Measurements from ENCODE around the gene SLC25A33.
A peak's percentile ranks its signal among the peaks of the same experiment; 100 is the strongest.
"Not testable (repeated sequence)": the region's sequence is repeated elsewhere in the genome, so short reads cannot be mapped to it uniquely, and the experiment has no call there.

Gene SLC25A33

GRCh38 chr1:9602794-9603167 lies 63.5 kb downstream of the SLC25A33 start:
- DNase-seq: no peak

DNA sequence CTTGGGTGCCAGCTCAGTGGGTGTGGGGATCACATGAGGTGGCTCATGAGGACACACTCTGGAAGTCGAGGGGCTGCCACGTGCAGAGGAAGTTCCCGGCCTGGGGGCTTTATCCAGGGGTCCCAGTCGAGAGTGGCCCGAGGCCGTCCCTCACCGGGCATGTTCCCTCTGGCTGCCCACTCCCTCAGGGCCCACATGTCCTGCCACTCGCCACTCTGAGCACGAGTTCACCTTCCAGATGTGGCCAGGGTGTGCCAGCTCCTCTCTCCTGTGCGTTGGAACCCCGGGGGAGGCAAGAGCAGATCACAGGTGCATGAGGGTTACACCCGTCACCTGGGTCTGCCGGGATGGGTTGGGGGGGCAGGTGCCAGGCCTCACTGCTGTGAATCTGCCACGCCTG lies 64.0 kb downstream of the SLC25A33 start:
- DNase-seq: no peak

GRCh38 chr1:9603766-9604753 lies 64.8 kb downstream of the SLC25A33 start:
- no peak for DNase-seq

DNA sequence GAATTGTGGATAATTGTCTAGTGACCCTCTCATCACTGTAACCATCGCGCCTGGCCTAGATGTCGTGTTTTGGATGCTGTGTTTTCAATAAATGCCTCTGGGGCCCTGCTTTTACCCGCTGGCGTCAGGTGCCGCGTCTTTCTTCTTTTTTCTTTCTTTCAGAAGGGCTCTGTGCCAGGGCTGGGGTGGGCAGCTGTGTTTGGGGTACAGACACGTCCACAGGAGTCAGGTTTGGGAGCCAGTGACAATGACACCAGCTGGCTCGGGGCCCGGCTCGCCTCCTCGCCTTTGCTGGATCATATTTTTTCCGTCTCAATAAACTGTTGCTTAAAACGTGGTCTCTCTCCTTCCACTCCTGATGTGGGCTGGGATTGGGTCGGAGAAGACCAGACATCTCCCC lies 65.6 kb downstream of the SLC25A33 start:
- DNase-seq: no peak

- no peak for DNase-seq
Observed at GRCh38 chr1:9605946-9606455, 66.7 kb downstream of the SLC25A33 start.

GRCh38 chr1:9606458-9606857 lies 67.2 kb downstream of the SLC25A33 start:
- DNase-seq: no peak

GRCh38 chr1:9606948-9607347 lies 67.7 kb downstream of the SLC25A33 start:
- DNase-seq: no peak

- no peak for DNase-seq
Observed at GRCh38 chr1:9607352-9607751, 68.1 kb downstream of the SLC25A33 start.

- no peak for DNase-seq
Observed at GRCh38 chr1:9609998-9610397, 70.7 kb downstream of the SLC25A33 start.

DNA sequence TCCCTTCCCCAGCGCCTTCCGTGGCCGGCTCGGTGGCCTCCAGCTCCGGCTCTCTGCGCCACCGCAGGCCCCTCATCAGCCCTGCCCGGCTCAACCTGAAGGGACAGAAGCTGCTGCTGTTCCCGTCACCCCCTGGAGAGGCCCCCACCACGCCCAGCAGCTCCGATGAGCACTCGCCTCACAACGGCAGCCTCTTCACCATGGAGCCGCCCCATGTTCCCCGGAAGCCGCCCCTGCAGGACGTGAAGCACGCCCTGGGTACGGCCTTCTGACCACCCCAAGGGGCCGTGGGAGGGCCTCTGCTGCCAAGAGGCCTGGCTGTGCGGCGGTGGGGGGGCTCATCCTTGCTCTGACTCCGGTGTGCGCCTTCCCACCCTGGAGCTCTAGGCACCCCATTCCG lies 71.3 kb downstream of the SLC25A33 start:
- no peak for DNase-seq

GRCh38 chr1:9611716-9612115 lies 72.5 kb downstream of the SLC25A33 start:
- DNase-seq: no peak

GRCh38 chr1:9612162-9612845 lies 73.0 kb downstream of the SLC25A33 start:
- no peak for DNase-seq

DNA sequence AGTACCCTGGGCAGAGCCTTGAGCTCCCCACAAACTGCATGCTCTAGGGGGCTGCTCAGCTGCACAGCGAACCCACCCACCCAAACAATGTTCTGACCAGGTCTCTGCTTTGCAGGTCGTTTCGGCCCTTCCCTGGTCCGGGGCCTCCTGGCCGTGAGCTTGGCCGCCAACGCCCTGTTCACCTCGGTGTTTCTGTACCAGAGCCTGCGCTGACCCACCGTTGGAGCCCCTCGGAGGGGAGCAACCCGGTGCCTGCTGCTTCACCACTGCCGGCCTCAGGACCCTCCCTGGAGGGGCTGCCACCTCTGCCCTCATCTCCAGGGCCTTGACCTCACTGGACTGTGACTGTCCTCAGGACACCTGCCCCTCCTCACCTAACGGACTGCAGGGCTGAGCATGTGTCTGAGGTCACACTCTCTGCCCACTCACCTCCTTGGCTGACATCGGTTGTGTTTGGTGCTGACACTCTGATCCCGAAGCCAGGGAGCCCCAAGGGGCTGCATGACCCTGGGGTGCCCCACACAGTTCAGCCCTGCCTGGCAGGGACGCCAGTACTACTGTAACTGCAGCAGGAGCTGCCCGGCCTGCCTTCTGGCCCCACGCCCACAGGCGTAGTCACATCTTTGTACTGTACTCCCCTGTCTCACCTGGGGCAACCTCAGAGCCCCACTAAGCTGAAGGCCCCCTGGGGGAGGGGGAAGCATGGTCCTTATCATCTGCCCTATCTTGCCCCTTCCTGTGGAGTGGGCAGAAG lies 73.8 kb downstream of the SLC25A33 start:
- no peak for DNase-seq

DNA sequence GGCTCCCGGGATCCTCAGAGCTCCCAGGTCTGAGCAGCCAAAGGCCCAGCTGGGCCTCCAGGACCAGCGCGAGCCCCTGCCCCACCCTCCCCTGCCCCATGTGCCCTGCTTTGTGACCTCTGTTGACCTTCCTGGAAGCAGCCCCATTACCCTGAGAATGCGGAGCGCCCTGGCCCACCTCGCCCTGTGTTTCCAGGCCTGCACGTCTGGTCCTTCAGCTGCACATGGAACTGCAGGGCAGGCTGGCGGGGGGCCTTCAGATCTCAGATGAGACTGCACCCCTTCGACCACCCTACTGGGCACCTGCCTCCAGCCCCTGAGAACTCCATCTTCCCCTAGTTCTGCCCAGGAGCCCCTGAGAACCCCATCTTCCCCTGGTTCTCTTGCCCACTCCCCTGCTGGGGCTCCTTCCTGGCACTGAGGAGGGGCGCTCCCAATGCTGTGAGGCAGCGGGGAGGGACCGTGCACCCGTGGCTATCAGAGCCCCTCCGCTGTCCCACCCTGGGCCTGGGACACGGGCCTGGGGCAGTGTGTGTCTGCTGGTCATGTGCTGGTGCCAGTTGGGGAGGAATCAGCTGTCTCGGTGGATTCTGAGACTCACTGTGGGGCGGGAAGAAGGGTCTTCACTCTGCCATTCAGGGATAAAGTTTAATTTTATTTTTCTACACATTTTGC lies 74.5 kb downstream of the SLC25A33 start:
- DNase-seq: no peak

- DNase-seq: peak in 2 of 5 experiments; percentile 13 to 67
Observed at GRCh38 chr1:9615316-9616063, 76.2 kb downstream of the SLC25A33 start.

DNA sequence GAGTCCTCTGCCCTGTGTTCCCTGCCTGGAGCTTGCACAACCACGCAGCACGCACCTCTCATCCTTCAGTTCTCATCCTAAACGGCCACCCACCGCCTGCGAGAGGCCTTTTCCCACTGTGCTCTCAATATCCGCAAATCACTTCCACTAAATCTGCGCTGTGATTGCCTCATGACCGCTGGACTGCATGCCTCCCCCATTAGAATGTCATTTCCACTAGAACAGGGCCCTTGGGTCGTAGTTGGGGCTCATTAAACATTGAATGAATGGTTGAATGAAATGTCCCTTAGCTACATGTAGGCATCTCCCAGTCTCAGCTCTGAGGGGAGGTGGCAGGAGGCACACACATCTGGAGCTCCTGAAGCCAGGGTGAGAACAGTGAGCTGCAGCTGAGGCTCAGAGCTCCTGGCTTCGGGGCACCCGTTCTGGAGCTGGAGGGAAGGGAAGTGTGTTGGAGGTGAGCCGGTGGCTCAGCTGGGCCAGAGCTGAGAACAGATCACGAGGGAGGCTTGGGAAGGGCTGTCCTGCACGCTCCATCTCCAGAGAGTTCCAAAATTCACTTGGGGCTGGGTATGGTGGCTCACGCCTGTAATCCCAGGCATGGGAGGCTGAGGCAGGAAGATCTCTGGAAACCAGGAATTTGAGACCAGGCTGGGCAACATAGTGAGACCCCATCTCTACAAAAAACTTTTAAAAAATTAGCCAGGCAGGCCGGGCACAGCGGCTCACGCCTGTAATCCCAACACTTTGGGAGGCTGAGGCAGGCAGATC lies 79.8 kb downstream of the SLC25A33 start:
- no peak for DNase-seq

- no peak for DNase-seq
Observed at GRCh38 chr1:9621032-9621431, 81.8 kb downstream of the SLC25A33 start.

DNA sequence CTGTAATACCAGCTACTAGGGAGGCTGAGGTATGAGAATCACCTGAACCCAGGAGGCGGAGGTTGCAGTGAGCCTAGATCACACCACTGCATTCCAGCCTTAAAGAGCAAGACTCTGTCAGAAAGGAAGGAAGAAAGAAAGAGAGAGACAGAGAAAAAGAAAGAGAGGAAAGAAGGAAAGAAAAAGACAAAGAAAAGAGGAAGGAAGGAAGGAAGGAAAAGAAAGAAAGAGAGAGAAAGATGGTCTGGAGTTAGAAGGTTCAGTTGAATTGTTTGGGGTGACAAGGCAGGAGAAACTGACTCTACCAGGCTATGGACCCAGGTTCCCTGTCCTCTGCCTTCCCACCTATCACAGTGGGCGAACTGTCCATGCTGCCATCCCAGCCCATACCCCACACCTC lies 84.8 kb downstream of the SLC25A33 start:
- DNase-seq: no peak

- DNase-seq: not testable (repeated sequence)
Observed at GRCh38 chr1:9625030-9625429, 85.8 kb downstream of the SLC25A33 start.

GRCh38 chr1:9626201-9626608 lies 86.9 kb downstream of the SLC25A33 start:
- peak in 2 of 5 experiments; percentile 28 to 46 for DNase-seq

Measured in T-helper 2 cell (primary cell).